ENCODE results near the gene CXorf49. TPM values are rescaled to one million over a fixed set of nuclear protein-coding genes. Genes with fewer than 3 reads are reported as not detected.
"Not testable (repeated sequence)": the region's sequence is repeated elsewhere in the genome, so short reads cannot be mapped to it uniquely, and the experiment has no call there.

Gene CXorf49
- polyA plus RNA-seq, 1 donor from 2014 or later = not detected

DNA sequence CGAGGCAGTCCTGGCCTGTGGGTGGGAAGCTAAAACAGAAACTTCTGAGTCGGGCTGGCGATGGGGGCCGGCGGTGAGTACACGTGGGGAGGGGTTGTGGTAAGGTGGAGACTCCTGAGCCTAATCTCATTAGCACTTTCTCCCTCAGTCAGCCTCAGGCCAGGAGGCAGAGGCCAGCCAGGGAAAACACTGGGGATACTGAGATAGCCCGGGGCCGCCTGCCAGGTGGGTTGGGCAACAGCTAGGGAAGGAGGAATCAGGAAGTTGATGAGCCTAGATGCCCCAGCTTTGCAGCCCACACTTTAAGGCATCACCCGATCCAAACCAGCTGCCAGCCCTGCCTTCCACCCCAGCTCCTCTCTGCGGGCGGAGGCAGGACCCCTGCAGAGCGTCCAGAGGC is 1.8 kb downstream of the CXorf49 start:
- not testable (repeated sequence) for H2AFZ ChIP-seq (ENCODE audit: low read depth, low read length); H3K27me3 ChIP-seq (ENCODE audit: insufficient read depth, low read depth, low read length); H3K4me2 ChIP-seq (ENCODE audit: low read length); H3K36me3 ChIP-seq (ENCODE audit: insufficient read depth, low read length); H3K4me3 ChIP-seq (ENCODE audit: low read length); H3K79me2 ChIP-seq (replicated peaks; ENCODE audit: insufficient read depth, low read length); H3K9me3 ChIP-seq (ENCODE audit: low read length); H3K9ac ChIP-seq (ENCODE audit: low read length); H3K9me2 ChIP-seq (ENCODE audit: insufficient read depth, low read length); H3F3A ChIP-seq (ENCODE audit: insufficient read depth, low read length, poor library complexity, severe bottlenecking); H3K27ac ChIP-seq (ENCODE audit: low read length); H4K20me1 ChIP-seq (ENCODE audit: insufficient read depth)

DNA sequence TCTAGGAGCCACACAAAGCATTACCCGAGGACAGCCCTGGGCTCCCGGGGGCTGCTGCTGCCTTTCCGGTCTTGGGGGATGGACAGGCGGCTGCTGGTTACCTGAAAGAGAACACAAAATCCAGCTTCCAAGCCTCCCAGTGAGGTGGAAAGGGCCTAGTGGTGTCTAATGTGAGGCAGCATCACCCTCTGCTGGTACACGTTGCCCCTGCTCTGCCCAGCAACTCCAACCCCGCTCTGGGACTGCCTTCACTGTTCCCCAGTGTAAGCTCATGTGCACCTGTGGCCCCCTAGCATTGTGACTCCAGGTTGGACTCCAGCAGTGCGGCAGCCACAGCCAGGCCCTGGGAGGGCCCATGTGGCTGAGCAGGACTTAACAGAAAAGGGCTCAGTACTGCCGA is 2.5 kb downstream of the CXorf49 start:
- H3K27ac ChIP-seq (ENCODE audit: low read length); H3K9me2 ChIP-seq (ENCODE audit: insufficient read depth, low read length); H3K4me2 ChIP-seq (ENCODE audit: low read length); H3K27me3 ChIP-seq (ENCODE audit: insufficient read depth, low read depth, low read length); H3K36me3 ChIP-seq (ENCODE audit: insufficient read depth, low read length); H3K79me2 ChIP-seq (replicated peaks; ENCODE audit: insufficient read depth, low read length); H2AFZ ChIP-seq (ENCODE audit: low read depth, low read length); H3K9me3 ChIP-seq (ENCODE audit: low read length); H3F3A ChIP-seq (ENCODE audit: insufficient read depth, low read length, poor library complexity, severe bottlenecking); H3K4me3 ChIP-seq (ENCODE audit: low read length); H3K9ac ChIP-seq (ENCODE audit: low read length); H4K20me1 ChIP-seq (ENCODE audit: insufficient read depth): not testable (repeated sequence)

DNA sequence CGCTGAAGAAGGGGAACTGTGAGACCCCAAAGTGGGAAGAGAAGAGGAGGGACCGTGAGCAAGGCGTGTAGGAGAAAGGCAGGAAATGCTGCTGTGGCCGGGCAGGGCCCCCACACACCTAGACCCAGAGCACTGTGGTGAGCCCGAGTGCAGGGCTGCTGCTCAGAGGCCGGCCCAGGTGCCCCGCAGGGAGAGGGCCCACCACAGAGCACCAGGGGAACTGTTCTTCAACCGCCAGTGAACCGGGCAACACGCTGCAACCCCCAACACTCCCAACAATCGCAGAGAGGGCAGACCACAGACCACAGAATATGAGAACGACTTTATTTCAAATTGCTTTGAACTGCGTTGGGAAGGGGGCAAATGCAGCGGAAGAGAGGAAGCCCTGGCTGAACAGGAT is 4.0 kb downstream of the CXorf49 start:
- H3K36me3 ChIP-seq (ENCODE audit: insufficient read depth, low read length); H3K9me2 ChIP-seq (ENCODE audit: insufficient read depth, low read length); H3K4me3 ChIP-seq (ENCODE audit: low read length); H3K9me3 ChIP-seq (ENCODE audit: low read length); H3F3A ChIP-seq (ENCODE audit: insufficient read depth, low read length, poor library complexity, severe bottlenecking); H3K27me3 ChIP-seq (ENCODE audit: insufficient read depth, low read depth, low read length); H3K4me2 ChIP-seq (ENCODE audit: low read length); H2AFZ ChIP-seq (ENCODE audit: low read depth, low read length); H3K27ac ChIP-seq (ENCODE audit: low read length); H4K20me1 ChIP-seq (ENCODE audit: insufficient read depth); H3K9ac ChIP-seq (ENCODE audit: low read length); H3K79me2 ChIP-seq (replicated peaks; ENCODE audit: insufficient read depth, low read length): not testable (repeated sequence)

DNA sequence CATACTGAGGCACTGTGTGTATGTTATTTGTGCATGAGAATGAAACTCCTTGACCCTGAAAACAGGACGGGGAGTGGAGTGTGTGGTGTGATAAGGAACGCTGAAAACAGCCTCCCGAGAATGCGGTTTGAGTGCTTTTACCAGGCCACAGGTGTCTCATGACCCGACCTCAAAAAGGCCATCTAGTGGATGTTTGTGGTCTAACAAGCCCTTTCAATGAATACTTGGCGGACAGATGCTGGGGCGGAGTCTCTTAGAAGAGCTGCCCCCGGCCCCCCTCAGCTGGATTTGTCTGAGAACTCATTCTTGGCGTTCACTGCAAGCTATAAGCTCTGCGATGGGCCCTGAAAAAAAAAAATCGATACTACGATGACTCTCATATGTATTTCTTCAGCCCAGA is 15.2 kb downstream of the CXorf49 start:
- not testable (repeated sequence) for H3F3A ChIP-seq (ENCODE audit: insufficient read depth, low read length, poor library complexity, severe bottlenecking); H3K27ac ChIP-seq (ENCODE audit: low read length); H3K36me3 ChIP-seq (ENCODE audit: insufficient read depth, low read length); H3K9me2 ChIP-seq (ENCODE audit: insufficient read depth, low read length); H3K27me3 ChIP-seq (ENCODE audit: insufficient read depth, low read depth, low read length); H3K4me2 ChIP-seq (ENCODE audit: low read length); H3K9me3 ChIP-seq (ENCODE audit: low read length); H3K79me2 ChIP-seq (replicated peaks; ENCODE audit: insufficient read depth, low read length); H2AFZ ChIP-seq (ENCODE audit: low read depth, low read length); H3K9ac ChIP-seq (ENCODE audit: low read length); H3K4me3 ChIP-seq (ENCODE audit: low read length); H4K20me1 ChIP-seq (ENCODE audit: insufficient read depth)

DNA sequence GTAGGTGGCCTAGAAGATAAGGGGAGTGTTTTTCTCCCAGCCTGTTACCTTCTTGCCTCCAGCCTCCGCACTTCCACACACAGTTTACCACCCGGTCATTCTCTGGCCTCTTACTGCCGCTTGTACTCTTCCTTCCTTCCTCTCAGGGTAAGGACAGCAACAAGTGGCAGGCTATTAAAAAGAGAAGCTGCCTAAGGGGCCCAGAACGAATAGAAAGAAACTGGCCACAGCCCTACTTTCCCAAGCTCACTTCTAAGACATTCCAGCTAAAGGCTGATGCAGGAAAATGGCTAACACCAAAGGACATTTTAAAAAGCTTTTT is 19.1 kb downstream of the CXorf49 start:
- H3F3A ChIP-seq (ENCODE audit: insufficient read depth, low read length, poor library complexity, severe bottlenecking); H3K27me3 ChIP-seq (ENCODE audit: insufficient read depth, low read depth, low read length); H3K27ac ChIP-seq (ENCODE audit: low read length); H3K4me3 ChIP-seq (ENCODE audit: low read length); H3K9me2 ChIP-seq (ENCODE audit: insufficient read depth, low read length); H3K9ac ChIP-seq (ENCODE audit: low read length); H3K79me2 ChIP-seq (replicated peaks; ENCODE audit: insufficient read depth, low read length); H3K36me3 ChIP-seq (ENCODE audit: insufficient read depth, low read length); H3K9me3 ChIP-seq (ENCODE audit: low read length); H2AFZ ChIP-seq (ENCODE audit: low read depth, low read length); H3K4me2 ChIP-seq (ENCODE audit: low read length); H4K20me1 ChIP-seq (ENCODE audit: insufficient read depth): not testable (repeated sequence)

DNA sequence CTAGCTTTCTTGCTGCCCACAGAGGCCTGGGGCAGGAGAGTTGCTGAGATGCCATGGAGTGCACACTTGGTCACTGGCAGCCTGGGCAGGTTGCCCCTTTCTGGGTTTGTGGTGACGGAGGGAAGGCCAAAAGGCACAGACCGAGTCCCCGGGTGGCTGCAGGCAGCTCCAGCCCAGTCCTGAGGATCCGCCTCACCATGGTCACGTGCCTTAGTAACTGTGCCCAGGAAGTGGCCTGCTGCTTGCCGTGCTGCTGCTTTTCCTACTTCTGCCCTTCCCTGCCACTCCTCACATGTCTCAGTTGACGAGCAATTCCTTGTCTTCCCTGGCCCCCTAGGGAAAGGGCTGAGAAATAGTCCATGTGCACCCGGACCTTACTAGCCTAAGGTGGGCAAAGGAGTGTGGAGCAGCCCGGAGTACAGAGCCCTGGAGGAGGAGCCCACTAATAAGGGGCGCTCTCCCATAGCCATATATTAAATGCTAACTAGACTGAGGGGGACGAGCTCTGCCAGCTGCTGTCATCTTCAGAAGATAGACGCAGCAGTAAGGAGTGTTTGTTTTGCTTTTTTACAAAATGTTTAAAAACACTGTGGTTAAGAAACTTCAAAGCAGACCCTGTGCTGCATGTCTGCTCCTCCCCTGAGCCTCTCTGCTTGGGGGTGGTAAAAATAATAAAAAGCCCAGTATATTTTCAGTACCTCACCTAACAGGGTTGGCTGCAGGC is 19.6 kb downstream of the CXorf49 start:
- H3K27ac ChIP-seq (ENCODE audit: low read length); H3K79me2 ChIP-seq (replicated peaks; ENCODE audit: insufficient read depth, low read length); H3K9me2 ChIP-seq (ENCODE audit: insufficient read depth, low read length); H2AFZ ChIP-seq (ENCODE audit: low read depth, low read length); H3K4me3 ChIP-seq (ENCODE audit: low read length); H4K20me1 ChIP-seq (ENCODE audit: insufficient read depth); H3K9ac ChIP-seq (ENCODE audit: low read length); H3K27me3 ChIP-seq (ENCODE audit: insufficient read depth, low read depth, low read length); H3K9me3 ChIP-seq (ENCODE audit: low read length); H3K4me2 ChIP-seq (ENCODE audit: low read length); H3K36me3 ChIP-seq (ENCODE audit: insufficient read depth, low read length); H3F3A ChIP-seq (ENCODE audit: insufficient read depth, low read length, poor library complexity, severe bottlenecking): not testable (repeated sequence)

DNA sequence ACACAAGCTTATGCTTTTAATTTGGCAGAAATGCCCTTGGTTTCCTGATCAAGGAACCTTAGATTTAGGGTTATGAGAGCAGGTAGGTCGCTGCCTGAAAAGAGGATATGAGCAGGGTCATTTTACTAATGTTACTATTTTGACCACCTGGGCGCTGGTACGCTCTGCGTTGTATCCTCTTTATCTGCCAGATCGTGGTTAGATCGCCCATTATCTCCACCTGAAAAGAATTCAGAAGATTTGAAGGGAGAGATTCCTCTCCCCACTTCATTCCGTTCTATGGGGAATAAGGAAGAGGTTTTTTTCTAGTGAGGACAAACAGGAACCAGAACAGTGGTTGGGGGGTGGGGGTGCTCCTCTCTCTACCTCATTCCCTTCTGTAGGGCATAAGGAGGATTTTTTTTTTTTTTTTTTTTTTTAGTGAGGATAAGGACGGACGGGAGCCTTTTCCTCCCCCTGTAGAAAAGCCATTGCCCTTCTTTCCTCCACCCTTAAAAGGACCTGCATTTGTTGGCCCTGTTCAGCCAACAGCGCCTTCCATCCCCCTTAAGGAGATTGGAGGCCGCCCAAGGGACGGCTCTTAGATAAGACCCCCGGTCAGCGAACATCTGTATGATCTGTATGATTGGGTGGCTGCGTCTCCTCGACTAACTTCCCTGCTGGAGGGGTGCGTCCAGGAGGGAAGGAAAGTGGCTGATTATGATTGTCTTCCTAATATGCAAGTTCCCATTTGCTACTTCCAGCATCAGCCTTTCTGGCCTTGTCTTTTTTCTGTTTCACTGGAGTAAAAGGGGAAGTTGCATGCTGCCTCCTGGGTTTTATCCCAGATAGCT is 20.4 kb downstream of the CXorf49 start:
- H3K9ac ChIP-seq (ENCODE audit: low read length); H4K20me1 ChIP-seq (ENCODE audit: insufficient read depth); H3K27ac ChIP-seq (ENCODE audit: low read length); H3K4me2 ChIP-seq (ENCODE audit: low read length); H3K9me2 ChIP-seq (ENCODE audit: insufficient read depth, low read length); H2AFZ ChIP-seq (ENCODE audit: low read depth, low read length); H3F3A ChIP-seq (ENCODE audit: insufficient read depth, low read length, poor library complexity, severe bottlenecking); H3K9me3 ChIP-seq (ENCODE audit: low read length); H3K27me3 ChIP-seq (ENCODE audit: insufficient read depth, low read depth, low read length); H3K79me2 ChIP-seq (replicated peaks; ENCODE audit: insufficient read depth, low read length); H3K36me3 ChIP-seq (ENCODE audit: insufficient read depth, low read length); H3K4me3 ChIP-seq (ENCODE audit: low read length): not testable (repeated sequence)

Measured in neural cell (in vitro differentiated cells).